Measurements from ENCODE around the gene POLR2I.

DNA sequence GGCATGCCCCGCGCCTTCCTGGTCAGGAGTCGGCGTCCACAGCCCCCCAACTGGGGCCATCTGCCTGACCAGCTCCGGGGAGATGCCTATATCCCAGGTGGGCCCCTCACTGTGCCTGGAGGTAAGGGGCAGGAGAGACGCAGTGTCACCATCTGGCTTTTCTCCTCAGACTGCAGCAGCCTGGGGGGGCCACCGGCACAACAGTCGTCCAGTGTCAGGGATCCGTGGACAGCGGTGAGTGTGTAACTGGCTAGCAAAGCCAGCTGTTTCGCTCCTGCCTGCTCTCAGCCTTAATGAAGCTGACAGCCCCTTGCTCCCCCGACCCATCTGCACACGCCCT lies 3.5 kb downstream of the POLR2I start:
- TF ChIP-seq, protein P1, sequence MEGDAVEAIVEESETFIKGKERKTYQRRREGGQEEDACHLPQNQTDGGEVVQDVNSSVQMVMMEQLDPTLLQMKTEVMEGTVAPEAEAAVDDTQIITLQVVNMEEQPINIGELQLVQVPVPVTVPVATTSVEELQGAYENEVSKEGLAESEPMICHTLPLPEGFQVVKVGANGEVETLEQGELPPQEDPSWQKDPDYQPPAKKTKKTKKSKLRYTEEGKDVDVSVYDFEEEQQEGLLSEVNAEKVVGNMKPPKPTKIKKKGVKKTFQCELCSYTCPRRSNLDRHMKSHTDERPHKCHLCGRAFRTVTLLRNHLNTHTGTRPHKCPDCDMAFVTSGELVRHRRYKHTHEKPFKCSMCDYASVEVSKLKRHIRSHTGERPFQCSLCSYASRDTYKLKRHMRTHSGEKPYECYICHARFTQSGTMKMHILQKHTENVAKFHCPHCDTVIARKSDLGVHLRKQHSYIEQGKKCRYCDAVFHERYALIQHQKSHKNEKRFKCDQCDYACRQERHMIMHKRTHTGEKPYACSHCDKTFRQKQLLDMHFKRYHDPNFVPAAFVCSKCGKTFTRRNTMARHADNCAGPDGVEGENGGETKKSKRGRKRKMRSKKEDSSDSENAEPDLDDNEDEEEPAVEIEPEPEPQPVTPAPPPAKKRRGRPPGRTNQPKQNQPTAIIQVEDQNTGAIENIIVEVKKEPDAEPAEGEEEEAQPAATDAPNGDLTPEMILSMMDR (IDR thresholded peaks at IDR 0.05): no peak
- no peak for TF ChIP-seq POLR2A (IDR thresholded peaks at IDR 0.05)

Measured in testis (tissue), 2 donors.